GM23338 (cell line): ENCODE results near the gene CCDC50. TPM values are rescaled to one million over a fixed set of nuclear protein-coding genes. Genes with fewer than 3 reads are reported as not detected.

Source experiments
- ATAC-seq: fragments of 200-7000 bp; cut with Tn5 transposase; 3 replicates; pipeline ENCODE4 v1.9.1; 2020
- DNase-seq: peaks from one replicate; pipeline ENCODE4 v3.0.0-alpha.2; 2015; ENCODE audit warnings: low spot score
- H2AFZ ChIP-seq: fragments of 200-600 bp; sonication (generic); 2 replicates; pipeline ENCODE4 v1.8.0; 2016; ENCODE audit warnings: antibody characterized with exemption, mild to moderate bottlenecking, moderate library complexity
- H3F3A ChIP-seq: fragments of 200-600 bp; sonication (generic); replicated peaks from 2 replicates; pipeline ENCODE4 v1.8.0; 2017; ENCODE audit warnings: antibody characterized with exemption, mixed run types, low read depth
- H3K27ac ChIP-seq: fragments of 200-600 bp; sonication (generic); 2 replicates; pipeline ENCODE4 v1.6.1; 2016; ENCODE audit warnings: low read depth
- H3K27me3 ChIP-seq: fragments of 200-600 bp; sonication (generic); 2 replicates; pipeline ENCODE4 v1.8.0; 2016; ENCODE audit warnings: mild to moderate bottlenecking, mixed run types, moderate library complexity; ENCODE audit not compliant: insufficient read depth
- H3K36me3 ChIP-seq: fragments of 200-600 bp; sonication (generic); 2 replicates; pipeline ENCODE4 v1.8.0; 2016; ENCODE audit warnings: mild to moderate bottlenecking; ENCODE audit not compliant: insufficient read depth
- H3K4me1 ChIP-seq: fragments of 200-600 bp; sonication (generic); 2 replicates; pipeline ENCODE4 v1.8.0; 2016; ENCODE audit warnings: mild to moderate bottlenecking, moderate library complexity; ENCODE audit not compliant: insufficient read depth
- H3K4me2 ChIP-seq: fragments of 200-600 bp; sonication (generic); 2 replicates; pipeline ENCODE4 v1.7.1; 2017; ENCODE audit warnings: mixed run types
- H3K4me3 ChIP-seq: fragments of 200-600 bp; sonication (generic); 2 replicates; pipeline ENCODE4 v1.6.1; 2016; ENCODE audit warnings: mixed run types
- H3K79me2 ChIP-seq: fragments of 200-600 bp; sonication (generic); replicated peaks from 2 replicates; pipeline ENCODE4 v1.8.0; 2017; ENCODE audit warnings: mild to moderate bottlenecking; ENCODE audit not compliant: insufficient read depth
- H3K9me2 ChIP-seq: fragments of 200-600 bp; sonication (generic); 2 replicates; pipeline ENCODE4 v1.8.0; 2017; ENCODE audit not compliant: insufficient read depth
- H4K20me1 ChIP-seq: fragments of 200-600 bp; sonication (generic); replicated peaks from 2 replicates; pipeline ENCODE4 v1.8.0; 2017; ENCODE audit warnings: mild to moderate bottlenecking; ENCODE audit not compliant: insufficient read depth
- H3K27ac Mint-ChIP-seq: 2 replicates; pipeline ENCODE4 v1.8.0; 2020; ENCODE audit warnings: inconsistent platforms, mild to moderate bottlenecking, moderate library complexity, mixed read lengths
- H3K27me3 Mint-ChIP-seq: 3 replicates; pipeline ENCODE4 v1.8.0; 2022; ENCODE audit warnings: low read depth, mild to moderate bottlenecking, moderate library complexity, mixed read lengths, inconsistent platforms; ENCODE audit not compliant: insufficient read depth, poor library complexity
- H3K36me3 Mint-ChIP-seq: 3 replicates; pipeline ENCODE4 v1.8.0; 2021; ENCODE audit warnings: low read depth, mild to moderate bottlenecking, inconsistent platforms, moderate library complexity, mixed read lengths
- H3K4me1 Mint-ChIP-seq: 3 replicates; pipeline ENCODE4 v1.8.0; 2020; ENCODE audit warnings: mild to moderate bottlenecking, inconsistent platforms, mixed read lengths
- H3K4me3 Mint-ChIP-seq: 3 replicates; pipeline ENCODE4 v1.8.0; 2021; ENCODE audit warnings: moderate library complexity, mild to moderate bottlenecking, inconsistent platforms, mixed read lengths
- H3K9me3 Mint-ChIP-seq: 3 replicates; pipeline ENCODE4 v1.8.0; 2020; ENCODE audit warnings: moderate library complexity, mild to moderate bottlenecking, inconsistent platforms, mixed read lengths
- CREB1 ChIP-seq: fragments of 250-450 bp; sonication (Bioruptor Pico); IDR thresholded peaks from 2 replicates; pipeline ENCODE4 v1.5.0; 2020; ENCODE audit warnings: low read depth, mild to moderate bottlenecking, moderate library complexity
- EZH2 ChIP-seq: fragments of 200-600 bp; sonication (generic); IDR thresholded peaks from one replicate; pipeline ENCODE4 v1.8.0; 2017; ENCODE audit warnings: antibody characterized with exemption, mild to moderate bottlenecking, low read depth; ENCODE audit not compliant: unreplicated experiment
- EZH2phosphoT487 ChIP-seq: fragments of 200-600 bp; sonication (generic); IDR thresholded peaks from one replicate; pipeline ENCODE4 v1.8.1; 2018; ENCODE audit warnings: antibody characterized with exemption; ENCODE audit not compliant: unreplicated experiment
- JUNB ChIP-seq: IDR thresholded peaks from one replicate; pipeline ENCODE4 v1.6.1; 2016; ENCODE audit warnings: antibody characterized with exemption; ENCODE audit not compliant: unreplicated experiment
- NANOG ChIP-seq: IDR thresholded peaks from 2 replicates; pipeline ENCODE4 v1.6.1; 2016; ENCODE audit warnings: antibody characterized with exemption, borderline replicate concordance
- STAT1 ChIP-seq: IDR thresholded peaks from one replicate; pipeline ENCODE4 v1.6.1; 2016; ENCODE audit warnings: antibody characterized with exemption; ENCODE audit not compliant: unreplicated experiment
- ZNF114 ChIP-seq: fragments of 250-450 bp; sonication (Bioruptor Pico); IDR thresholded peaks from 2 replicates; pipeline ENCODE4 v1.5.0; 2020; ENCODE audit warnings: mild to moderate bottlenecking, moderate library complexity
- ZNF331 ChIP-seq: fragments of 250-450 bp; sonication (Bioruptor Pico); IDR thresholded peaks from 2 replicates; pipeline ENCODE4 v1.5.0; 2020; ENCODE audit warnings: low read depth, mild to moderate bottlenecking, moderate library complexity
- polyA plus RNA-seq: library from polyadenylated mRNA; unstranded; fragments of >200 nt; fragmentation: Nextera tagmentation; extraction: Ambion mirVana; gene quantifications from 2 replicates; pipeline ENCODE4 v1.2.1, GENCODE V29; 2016
- total RNA-seq: library from RNA; depleted of rRNA; stranded (reverse); fragments of >200 nt; shearing (Covaris generic); gene quantifications from 2 replicates; pipeline ENCODE4 v1.2.3, GENCODE V29; 2014
- TF ChIP-seq, protein P1 (sequence below): fragments of 250-450 bp; sonication (Bioruptor Pico); IDR thresholded peaks from 2 replicates; pipeline ENCODE4 v1.5.0; 2020; ENCODE audit warnings: mild to moderate bottlenecking, moderate library complexity
- TF ChIP-seq, protein P2 (sequence below), 2 experiments: fragments of 200-600 bp in 1 of 2; sonication (generic) in 1 of 2; conservative IDR thresholded peaks; 2 replicates each; pipeline versions ENCODE4 v1.5.1 to v1.6.1; 2016 to 2017; ENCODE audit warnings: antibody characterized with exemption in 2 of 2, low read depth in 2 of 2, mild to moderate bottlenecking in 2 of 2, moderate library complexity in 1 of 2
- TF ChIP-seq, protein P3 (sequence below): IDR thresholded peaks from 2 replicates; pipeline ENCODE4 v1.6.1; 2016; ENCODE audit warnings: antibody characterized with exemption
- TF ChIP-seq, protein P4 (sequence below): IDR thresholded peaks from one replicate; pipeline ENCODE4 v1.6.1; 2018; ENCODE audit warnings: antibody characterized with exemption; ENCODE audit not compliant: unreplicated experiment

The CCDC50 gene
- total and polyA plus RNA-seq, 2 experiments from 2014 or later = 22.4 to 25.4 TPM

DNA sequence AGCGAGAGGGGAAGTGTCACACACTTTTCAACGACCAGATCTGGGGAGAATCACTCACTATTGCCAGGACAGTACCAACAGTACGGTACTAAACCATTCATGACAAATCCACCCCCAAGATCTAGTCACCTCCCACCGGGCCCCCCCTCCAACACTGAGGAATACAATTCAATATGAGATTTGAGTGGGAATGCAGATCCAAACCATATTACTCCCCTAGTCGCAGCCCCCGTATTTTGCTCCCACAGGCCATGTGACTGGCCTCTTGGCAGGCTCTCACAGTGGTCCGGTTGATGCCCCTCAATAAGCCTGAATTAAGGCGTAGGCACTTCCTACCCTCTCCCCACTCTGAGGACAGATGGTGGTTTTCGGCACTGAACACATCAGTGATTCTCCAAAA, 86.4 kb downstream of the CCDC50 start:
- H3K79me2 ChIP-seq = no peaks in the 10 kb centered on the region
- Mint-ChIP-seq H3K27me3 (peaks cover 5% of the 10 kb centered on the region), H3K9me3 (peaks cover 9% of the 10 kb centered on the region), H3K27ac (no peak overlapping the region), H3K4me3 (no peak overlapping the region), H3K4me1 (peaks cover 2% of the 10 kb centered on the region; the same call in 2 of the 3 replicates), H3K36me3 (peaks cover 9% of the 10 kb centered on the region; the same call in 2 of the 3 replicates)
- no peaks in the 10 kb centered on the region for H3K9me2 ChIP-seq
- ATAC-seq (no peak), DNase-seq (no peak)
- no peak overlapping the region for H3K4me3 ChIP-seq
- H2AFZ ChIP-seq = no peak overlapping the region
- H4K20me1 ChIP-seq = no peaks in the 10 kb centered on the region
- no peak overlapping the region for H3K4me2 ChIP-seq
- H3F3A ChIP-seq = no peaks in the 10 kb centered on the region
- no peaks in the 10 kb centered on the region for H3K4me1 ChIP-seq
- TF ChIP-seq, protein P1, sequence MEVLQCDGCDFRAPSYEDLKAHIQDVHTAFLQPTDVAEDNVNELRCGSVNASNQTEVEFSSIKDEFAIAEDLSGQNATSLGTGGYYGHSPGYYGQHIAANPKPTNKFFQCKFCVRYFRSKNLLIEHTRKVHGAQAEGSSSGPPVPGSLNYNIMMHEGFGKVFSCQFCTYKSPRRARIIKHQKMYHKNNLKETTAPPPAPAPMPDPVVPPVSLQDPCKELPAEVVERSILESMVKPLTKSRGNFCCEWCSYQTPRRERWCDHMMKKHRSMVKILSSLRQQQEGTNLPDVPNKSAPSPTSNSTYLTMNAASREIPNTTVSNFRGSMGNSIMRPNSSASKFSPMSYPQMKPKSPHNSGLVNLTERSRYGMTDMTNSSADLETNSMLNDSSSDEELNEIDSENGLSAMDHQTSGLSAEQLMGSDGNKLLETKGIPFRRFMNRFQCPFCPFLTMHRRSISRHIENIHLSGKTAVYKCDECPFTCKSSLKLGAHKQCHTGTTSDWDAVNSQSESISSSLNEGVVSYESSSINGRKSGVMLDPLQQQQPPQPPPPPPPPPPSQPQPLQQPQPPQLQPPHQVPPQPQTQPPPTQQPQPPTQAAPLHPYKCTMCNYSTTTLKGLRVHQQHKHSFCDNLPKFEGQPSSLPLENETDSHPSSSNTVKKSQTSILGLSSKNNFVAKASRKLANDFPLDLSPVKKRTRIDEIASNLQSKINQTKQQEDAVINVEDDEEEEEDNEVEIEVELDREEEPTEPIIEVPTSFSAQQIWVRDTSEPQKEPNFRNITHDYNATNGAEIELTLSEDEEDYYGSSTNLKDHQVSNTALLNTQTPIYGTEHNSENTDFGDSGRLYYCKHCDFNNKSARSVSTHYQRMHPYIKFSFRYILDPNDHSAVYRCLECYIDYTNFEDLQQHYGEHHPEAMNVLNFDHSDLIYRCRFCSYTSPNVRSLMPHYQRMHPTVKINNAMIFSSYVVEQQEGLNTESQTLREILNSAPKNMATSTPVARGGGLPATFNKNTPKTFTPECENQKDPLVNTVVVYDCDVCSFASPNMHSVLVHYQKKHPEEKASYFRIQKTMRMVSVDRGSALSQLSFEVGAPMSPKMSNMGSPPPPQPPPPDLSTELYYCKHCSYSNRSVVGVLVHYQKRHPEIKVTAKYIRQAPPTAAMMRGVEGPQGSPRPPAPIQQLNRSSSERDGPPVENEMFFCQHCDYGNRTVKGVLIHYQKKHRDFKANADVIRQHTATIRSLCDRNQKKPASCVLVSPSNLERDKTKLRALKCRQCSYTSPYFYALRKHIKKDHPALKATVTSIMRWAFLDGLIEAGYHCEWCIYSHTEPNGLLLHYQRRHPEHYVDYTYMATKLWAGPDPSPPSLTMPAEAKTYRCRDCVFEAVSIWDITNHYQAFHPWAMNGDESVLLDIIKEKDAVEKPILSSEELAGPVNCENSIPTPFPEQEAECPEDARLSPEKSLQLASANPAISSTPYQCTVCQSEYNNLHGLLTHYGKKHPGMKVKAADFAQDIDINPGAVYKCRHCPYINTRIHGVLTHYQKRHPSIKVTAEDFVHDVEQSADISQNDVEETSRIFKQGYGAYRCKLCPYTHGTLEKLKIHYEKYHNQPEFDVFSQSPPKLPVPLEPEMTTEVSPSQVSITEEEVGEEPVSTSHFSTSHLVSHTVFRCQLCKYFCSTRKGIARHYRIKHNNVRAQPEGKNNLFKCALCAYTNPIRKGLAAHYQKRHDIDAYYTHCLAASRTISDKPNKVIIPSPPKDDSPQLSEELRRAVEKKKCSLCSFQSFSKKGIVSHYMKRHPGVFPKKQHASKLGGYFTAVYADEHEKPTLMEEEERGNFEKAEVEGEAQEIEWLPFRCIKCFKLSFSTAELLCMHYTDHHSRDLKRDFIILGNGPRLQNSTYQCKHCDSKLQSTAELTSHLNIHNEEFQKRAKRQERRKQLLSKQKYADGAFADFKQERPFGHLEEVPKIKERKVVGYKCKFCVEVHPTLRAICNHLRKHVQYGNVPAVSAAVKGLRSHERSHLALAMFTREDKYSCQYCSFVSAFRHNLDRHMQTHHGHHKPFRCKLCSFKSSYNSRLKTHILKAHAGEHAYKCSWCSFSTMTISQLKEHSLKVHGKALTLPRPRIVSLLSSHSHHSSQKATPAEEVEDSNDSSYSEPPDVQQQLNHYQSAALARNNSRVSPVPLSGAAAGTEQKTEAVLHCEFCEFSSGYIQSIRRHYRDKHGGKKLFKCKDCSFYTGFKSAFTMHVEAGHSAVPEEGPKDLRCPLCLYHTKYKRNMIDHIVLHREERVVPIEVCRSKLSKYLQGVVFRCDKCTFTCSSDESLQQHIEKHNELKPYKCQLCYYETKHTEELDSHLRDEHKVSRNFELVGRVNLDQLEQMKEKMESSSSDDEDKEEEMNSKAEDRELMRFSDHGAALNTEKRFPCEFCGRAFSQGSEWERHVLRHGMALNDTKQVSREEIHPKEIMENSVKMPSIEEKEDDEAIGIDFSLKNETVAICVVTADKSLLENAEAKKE (CRISPR knock-in tag) = no peak
- TF ChIP-seq, protein P2, sequence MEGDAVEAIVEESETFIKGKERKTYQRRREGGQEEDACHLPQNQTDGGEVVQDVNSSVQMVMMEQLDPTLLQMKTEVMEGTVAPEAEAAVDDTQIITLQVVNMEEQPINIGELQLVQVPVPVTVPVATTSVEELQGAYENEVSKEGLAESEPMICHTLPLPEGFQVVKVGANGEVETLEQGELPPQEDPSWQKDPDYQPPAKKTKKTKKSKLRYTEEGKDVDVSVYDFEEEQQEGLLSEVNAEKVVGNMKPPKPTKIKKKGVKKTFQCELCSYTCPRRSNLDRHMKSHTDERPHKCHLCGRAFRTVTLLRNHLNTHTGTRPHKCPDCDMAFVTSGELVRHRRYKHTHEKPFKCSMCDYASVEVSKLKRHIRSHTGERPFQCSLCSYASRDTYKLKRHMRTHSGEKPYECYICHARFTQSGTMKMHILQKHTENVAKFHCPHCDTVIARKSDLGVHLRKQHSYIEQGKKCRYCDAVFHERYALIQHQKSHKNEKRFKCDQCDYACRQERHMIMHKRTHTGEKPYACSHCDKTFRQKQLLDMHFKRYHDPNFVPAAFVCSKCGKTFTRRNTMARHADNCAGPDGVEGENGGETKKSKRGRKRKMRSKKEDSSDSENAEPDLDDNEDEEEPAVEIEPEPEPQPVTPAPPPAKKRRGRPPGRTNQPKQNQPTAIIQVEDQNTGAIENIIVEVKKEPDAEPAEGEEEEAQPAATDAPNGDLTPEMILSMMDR (conservative IDR thresholded peaks at IDR 0.05; ENCODE audit: low read depth in 2 of 2) = no peak
- TF ChIP-seq JUNB (no peak), EZH2 (no peak), NANOG (no peak), CREB1 (CRISPR knock-in tag) (no peak), ZNF331 (no peak), STAT1 (no peak), EZH2phosphoT487 (no peak), ZNF114 (CRISPR knock-in tag) (no peak)
- TF ChIP-seq, protein P3, sequence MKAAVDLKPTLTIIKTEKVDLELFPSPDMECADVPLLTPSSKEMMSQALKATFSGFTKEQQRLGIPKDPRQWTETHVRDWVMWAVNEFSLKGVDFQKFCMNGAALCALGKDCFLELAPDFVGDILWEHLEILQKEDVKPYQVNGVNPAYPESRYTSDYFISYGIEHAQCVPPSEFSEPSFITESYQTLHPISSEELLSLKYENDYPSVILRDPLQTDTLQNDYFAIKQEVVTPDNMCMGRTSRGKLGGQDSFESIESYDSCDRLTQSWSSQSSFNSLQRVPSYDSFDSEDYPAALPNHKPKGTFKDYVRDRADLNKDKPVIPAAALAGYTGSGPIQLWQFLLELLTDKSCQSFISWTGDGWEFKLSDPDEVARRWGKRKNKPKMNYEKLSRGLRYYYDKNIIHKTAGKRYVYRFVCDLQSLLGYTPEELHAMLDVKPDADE = no peak
- TF ChIP-seq, protein P4, sequence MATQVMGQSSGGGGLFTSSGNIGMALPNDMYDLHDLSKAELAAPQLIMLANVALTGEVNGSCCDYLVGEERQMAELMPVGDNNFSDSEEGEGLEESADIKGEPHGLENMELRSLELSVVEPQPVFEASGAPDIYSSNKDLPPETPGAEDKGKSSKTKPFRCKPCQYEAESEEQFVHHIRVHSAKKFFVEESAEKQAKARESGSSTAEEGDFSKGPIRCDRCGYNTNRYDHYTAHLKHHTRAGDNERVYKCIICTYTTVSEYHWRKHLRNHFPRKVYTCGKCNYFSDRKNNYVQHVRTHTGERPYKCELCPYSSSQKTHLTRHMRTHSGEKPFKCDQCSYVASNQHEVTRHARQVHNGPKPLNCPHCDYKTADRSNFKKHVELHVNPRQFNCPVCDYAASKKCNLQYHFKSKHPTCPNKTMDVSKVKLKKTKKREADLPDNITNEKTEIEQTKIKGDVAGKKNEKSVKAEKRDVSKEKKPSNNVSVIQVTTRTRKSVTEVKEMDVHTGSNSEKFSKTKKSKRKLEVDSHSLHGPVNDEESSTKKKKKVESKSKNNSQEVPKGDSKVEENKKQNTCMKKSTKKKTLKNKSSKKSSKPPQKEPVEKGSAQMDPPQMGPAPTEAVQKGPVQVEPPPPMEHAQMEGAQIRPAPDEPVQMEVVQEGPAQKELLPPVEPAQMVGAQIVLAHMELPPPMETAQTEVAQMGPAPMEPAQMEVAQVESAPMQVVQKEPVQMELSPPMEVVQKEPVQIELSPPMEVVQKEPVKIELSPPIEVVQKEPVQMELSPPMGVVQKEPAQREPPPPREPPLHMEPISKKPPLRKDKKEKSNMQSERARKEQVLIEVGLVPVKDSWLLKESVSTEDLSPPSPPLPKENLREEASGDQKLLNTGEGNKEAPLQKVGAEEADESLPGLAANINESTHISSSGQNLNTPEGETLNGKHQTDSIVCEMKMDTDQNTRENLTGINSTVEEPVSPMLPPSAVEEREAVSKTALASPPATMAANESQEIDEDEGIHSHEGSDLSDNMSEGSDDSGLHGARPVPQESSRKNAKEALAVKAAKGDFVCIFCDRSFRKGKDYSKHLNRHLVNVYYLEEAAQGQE = no peak
- H3K27ac ChIP-seq = no peak overlapping the region
- H3K27me3 ChIP-seq = no peaks in the 10 kb centered on the region
- H3K36me3 ChIP-seq = peaks cover 5% of the 10 kb centered on the region; the same call in 1 of the 2 replicates
